WI38 (cell line): ENCODE data around the gene PGP.

Experiments used
- H3K4me3 ChIP-seq: 2 replicates; pipeline ENCODE4 v1.5.1; 2011; ENCODE audit warnings: low read depth, mild to moderate bottlenecking, control low read depth, low read length
- TF ChIP-seq, protein P1 (sequence below): IDR thresholded peaks from 2 replicates; pipeline ENCODE4 v1.5.1; 2012; ENCODE audit warnings: low read depth, mild to moderate bottlenecking, control low read depth, low read length

PGP gene

DNA sequence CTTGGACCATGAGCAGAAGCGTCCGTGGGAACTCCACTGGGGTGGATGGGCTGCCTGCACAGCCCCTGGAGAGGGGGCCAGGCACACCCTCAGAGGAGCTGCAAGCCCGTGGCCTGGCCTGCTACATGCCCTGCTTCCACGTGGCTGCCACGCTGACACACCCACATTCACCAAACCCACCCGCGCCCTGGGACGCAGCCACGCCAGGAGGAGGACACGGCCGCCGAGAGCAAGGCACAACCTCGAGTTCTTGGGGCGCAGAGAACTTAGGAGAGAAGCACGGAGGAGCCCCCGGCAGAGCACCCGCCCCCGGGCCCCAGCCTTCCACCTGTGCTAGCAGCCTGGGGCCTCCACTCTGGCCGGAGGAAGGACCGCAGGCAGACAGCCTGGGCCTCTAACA, 37.1 kb downstream of the PGP start:
- no peak overlapping the region for H3K4me3 ChIP-seq
- TF ChIP-seq, protein P1, sequence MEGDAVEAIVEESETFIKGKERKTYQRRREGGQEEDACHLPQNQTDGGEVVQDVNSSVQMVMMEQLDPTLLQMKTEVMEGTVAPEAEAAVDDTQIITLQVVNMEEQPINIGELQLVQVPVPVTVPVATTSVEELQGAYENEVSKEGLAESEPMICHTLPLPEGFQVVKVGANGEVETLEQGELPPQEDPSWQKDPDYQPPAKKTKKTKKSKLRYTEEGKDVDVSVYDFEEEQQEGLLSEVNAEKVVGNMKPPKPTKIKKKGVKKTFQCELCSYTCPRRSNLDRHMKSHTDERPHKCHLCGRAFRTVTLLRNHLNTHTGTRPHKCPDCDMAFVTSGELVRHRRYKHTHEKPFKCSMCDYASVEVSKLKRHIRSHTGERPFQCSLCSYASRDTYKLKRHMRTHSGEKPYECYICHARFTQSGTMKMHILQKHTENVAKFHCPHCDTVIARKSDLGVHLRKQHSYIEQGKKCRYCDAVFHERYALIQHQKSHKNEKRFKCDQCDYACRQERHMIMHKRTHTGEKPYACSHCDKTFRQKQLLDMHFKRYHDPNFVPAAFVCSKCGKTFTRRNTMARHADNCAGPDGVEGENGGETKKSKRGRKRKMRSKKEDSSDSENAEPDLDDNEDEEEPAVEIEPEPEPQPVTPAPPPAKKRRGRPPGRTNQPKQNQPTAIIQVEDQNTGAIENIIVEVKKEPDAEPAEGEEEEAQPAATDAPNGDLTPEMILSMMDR = no peak

DNA sequence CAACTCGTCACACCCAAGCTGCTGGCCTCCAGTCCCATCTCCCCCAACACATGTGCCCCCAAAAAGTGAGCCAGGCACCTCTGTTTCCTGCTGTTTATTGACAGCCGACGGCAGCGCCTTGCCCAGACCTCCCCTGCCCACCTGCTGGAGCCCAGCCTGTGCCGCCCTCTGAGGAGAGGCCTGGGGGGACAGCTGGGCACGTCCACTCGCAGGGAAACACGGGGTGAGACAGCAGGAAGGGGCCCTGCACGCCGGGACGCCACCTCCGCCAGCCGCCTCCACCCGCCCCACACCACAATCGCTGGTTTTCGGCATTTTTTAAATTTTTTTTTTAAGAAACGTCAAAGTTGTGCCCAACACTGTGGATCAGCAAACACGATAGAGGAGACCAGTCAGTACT, 37.5 kb downstream of the PGP start:
- no peak overlapping the region for H3K4me3 ChIP-seq
- TF ChIP-seq, protein P1 = no peak

DNA sequence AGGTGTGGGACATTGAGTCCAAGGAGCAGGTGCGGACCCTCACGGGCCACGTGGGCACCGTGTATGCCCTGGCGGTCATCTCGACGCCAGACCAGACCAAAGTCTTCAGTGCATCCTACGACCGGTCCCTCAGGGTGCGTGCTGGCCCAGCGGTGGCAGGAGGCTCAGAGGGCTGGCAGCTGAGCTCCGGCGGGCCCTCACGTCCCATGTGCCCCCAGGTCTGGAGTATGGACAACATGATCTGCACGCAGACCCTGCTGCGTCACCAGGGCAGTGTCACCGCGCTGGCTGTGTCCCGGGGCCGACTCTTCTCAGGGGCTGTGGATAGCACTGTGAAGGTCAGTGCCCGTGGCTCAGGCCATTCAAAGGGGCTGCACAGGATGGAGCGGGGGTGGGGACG, 38.6 kb downstream of the PGP start:
- TF ChIP-seq, protein P1 = no peak
- H3K4me3 ChIP-seq = no peak overlapping the region

DNA sequence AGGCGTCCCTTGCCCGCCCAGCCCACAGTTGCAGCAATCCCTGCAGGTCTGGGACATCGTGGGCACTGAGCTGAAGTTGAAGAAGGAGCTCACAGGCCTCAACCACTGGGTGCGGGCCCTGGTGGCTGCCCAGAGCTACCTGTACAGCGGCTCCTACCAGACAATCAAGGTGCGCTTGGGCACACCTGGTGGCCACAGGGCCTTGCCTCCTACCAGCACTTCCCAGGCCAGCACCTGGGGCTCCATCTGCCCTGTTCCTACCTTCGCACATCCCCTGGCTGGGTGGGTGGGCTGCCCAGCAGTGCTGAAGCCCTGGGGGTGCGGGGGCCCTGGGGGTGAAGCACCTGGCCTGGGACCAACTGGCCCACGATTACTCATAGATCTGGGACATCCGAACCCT, 39.2 kb downstream of the PGP start:
- TF ChIP-seq, protein P1 = no peak
- H3K4me3 ChIP-seq = no peak overlapping the region

DNA sequence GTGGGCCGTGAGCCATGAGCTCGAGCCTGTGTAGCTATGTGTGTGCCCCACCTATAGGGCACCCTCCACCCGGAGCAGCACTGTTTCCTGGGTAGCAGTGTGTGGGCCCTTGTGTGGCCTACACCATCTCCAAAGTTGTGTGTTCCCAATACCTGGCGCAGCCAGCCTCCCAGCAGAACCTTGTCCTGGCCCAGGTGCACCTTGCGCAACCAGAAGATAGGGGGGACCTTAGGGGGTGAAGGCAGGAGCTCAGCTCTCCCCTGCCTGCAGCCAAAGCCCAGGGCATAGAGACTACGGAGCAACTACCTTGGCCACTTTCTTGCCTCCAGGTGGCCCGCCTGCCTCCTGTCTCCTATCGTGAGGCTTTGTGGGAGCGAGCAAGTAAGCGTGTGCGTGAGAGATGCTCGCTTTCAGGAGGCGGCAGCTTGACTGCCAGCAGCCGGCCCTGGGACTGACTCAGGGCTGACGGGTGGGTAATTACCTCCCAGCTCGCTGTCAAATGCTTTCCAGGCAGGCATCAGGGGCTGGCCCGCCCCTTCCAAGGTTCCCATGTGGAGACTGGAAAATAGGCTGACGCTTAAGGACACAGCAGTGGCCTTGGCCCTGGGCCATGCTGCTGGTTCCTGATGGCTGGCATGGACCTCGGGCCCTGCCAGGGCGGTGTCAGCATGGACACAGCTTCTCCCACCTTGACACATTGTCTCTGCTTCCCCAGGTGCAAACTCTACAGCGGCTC, 40.1 kb downstream of the PGP start:
- TF ChIP-seq, protein P1 = no peak
- no peak overlapping the region for H3K4me3 ChIP-seq

DNA sequence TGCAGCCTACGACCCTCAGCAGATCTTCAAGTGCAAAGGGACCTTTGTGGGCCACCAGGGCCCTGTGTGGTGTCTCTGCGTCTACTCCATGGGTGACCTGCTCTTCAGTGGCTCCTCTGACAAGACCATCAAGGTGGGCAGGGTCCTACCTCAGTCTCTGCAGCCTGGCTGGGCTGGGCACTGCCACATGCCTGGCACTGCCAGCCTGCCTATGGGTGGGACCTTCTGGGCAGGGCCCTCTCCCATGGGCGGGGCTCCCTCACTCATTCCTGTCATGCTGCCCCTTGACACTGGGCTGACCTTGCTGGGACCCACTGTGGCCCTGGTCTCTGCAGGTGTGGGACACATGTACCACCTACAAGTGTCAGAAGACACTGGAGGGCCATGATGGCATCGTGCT, 40.7 kb downstream of the PGP start:
- H3K4me3 ChIP-seq = no peak overlapping the region
- TF ChIP-seq, protein P1 = no peak

DNA sequence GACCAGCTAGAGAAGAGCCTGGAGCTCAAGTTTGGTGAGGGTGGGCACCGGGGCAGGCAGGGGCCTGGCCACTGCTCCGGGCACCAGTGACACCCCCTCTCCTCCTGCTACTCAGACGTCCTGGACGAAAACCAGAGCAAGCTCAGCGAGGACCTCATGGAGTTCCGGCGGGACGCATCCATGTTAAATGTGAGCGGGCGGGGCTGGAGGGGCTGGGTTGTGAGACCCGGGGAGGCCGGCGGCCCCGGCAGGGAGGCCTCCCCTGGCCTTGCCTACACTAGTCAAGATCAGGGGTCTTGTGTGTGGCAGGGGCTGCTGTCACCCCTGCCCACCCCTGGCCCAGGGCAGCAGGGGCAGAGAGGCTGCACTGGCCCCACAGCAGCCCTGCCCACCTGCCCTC, 41.3 kb downstream of the PGP start:
- no peak overlapping the region for H3K4me3 ChIP-seq
- TF ChIP-seq, protein P1 = no peak
